Spleen (tissue), 7 donors: Measurements from ENCODE around the gene ZNF451.

Experiments used
- CTCF ChIP-seq, 11 experiments: fragments of 200-600 bp in 7 of 11; fragments of 450-650 bp in 4 of 11; sonication (generic) in 4 of 11; IDR thresholded peaks in 8 of 11; conservative IDR thresholded peaks in 3 of 11; 1 replicate in 7 of 11; 2 replicates in 4 of 11; pipeline versions ENCODE4 v1.4.0 to v1.8.0; 2016 to 2021; ENCODE audit warnings: antibody characterized with exemption in 11 of 11, inconsistent platforms in 4 of 11, mild to moderate bottlenecking in 1 of 11
- POLR2A ChIP-seq, 3 donors: fragments of 450-650 bp; IDR thresholded peaks; one replicate each; pipeline ENCODE4 v1.5.1; 2017; ENCODE audit warnings: antibody characterized with exemption in 3 of 3, mild to moderate bottlenecking in 1 of 3
- POLR2AphosphoS5 ChIP-seq, 3 donors: sonication (generic); formaldehyde crosslinking; IDR thresholded peaks; one replicate each; pipeline ENCODE4 v1.5.1; 2017; ENCODE audit warnings: antibody characterized with exemption in 3 of 3
- donor health status: DM: no; HTN: no; CAD: no; lungs with moderate emphysema.
- donor health status: DM: no; HTN: no; CAD: no.
- donor health status: DM: no; HTN: no; CAD: no.

DNA sequence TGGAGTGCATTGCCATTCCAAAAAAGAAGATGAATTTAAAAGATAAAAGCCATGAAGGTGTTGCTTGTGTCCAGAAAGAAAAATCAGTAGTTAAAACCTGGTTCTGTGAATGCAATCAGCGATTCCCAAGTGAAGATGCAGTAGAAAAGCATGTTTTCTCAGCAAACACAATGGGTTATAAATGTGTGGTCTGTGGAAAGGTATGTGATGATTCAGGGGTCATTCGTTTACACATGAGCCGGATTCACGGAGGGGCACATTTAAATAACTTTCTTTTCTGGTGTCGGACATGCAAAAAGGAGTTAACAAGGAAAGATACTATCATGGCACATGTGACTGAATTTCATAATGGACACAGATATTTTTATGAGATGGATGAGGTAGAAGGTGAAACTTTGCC lies 57.4 kb downstream of the ZNF451 start:
- no peak for TF ChIP-seq POLR2A (IDR thresholded peaks at IDR 0.05)
- no peak for TF ChIP-seq CTCF (IDR thresholded peaks at IDR 0.05 in 8 of 11, conservative IDR thresholded peaks at IDR 0.05 in 3 of 11)
- TF ChIP-seq POLR2AphosphoS5 (IDR thresholded peaks at IDR 0.05): no peak
